ENCODE results near the gene CD9. TPM values are rescaled to one million over a fixed set of nuclear protein-coding genes. Genes with fewer than 3 reads are reported as not detected.

CD9 gene, protein sequence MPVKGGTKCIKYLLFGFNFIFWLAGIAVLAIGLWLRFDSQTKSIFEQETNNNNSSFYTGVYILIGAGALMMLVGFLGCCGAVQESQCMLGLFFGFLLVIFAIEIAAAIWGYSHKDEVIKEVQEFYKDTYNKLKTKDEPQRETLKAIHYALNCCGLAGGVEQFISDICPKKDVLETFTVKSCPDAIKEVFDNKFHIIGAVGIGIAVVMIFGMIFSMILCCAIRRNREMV
- total RNA-seq: 100 to 1,000 TPM in 2 of 4 donors, 10 to 100 TPM in 2; 48.6 to 337 (median 129) TPM

DNA sequence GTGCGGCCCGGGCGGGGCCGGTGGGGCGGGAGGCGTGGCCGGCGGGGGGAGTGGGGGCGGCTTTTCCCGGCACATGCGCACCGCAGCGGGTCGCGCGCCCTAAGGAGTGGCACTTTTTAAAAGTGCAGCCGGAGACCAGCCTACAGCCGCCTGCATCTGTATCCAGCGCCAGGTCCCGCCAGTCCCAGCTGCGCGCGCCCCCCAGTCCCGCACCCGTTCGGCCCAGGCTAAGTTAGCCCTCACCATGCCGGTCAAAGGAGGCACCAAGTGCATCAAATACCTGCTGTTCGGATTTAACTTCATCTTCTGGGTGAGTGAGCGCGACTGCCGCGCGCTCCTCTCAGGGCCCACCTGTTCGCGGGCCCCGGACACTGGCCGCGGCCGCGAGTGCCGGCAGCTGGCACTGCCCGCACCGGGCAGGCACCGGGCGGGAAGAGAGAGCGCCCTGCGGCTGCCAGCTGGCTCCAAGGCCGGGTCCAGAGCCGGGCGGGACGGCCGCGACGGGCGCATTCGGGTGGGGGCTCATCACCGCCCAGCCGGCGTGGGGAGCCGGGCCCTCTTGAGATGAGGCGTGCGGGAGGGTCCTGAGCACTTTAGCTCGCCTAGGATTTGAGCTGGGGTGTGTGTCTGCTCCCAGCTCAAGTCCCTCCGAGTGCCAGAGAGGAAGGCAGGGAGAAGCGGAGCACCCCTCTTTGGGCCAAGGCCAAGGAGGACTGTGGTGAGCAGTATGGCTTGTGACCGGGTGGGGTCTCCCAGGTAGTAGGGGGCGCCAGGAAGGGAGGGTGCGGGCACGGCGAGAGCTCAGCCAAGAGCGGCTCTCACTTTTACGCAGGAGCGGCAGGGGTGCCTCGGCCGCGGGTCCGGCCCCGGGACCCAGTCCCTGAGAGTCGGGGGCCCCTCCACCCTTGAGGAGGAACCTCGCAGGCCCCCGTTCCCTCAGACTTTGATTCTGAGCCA is at the start of gene CD9:
CD9 (plus strand) TSS at position 145 of the 957 bp plus-strand sequence; CDS start at position 245, 100 bp downstream.
- TF ChIP-seq, protein P1, sequence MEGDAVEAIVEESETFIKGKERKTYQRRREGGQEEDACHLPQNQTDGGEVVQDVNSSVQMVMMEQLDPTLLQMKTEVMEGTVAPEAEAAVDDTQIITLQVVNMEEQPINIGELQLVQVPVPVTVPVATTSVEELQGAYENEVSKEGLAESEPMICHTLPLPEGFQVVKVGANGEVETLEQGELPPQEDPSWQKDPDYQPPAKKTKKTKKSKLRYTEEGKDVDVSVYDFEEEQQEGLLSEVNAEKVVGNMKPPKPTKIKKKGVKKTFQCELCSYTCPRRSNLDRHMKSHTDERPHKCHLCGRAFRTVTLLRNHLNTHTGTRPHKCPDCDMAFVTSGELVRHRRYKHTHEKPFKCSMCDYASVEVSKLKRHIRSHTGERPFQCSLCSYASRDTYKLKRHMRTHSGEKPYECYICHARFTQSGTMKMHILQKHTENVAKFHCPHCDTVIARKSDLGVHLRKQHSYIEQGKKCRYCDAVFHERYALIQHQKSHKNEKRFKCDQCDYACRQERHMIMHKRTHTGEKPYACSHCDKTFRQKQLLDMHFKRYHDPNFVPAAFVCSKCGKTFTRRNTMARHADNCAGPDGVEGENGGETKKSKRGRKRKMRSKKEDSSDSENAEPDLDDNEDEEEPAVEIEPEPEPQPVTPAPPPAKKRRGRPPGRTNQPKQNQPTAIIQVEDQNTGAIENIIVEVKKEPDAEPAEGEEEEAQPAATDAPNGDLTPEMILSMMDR (IDR thresholded peaks at IDR 0.05; ENCODE audit: low read depth): no peak

DNA sequence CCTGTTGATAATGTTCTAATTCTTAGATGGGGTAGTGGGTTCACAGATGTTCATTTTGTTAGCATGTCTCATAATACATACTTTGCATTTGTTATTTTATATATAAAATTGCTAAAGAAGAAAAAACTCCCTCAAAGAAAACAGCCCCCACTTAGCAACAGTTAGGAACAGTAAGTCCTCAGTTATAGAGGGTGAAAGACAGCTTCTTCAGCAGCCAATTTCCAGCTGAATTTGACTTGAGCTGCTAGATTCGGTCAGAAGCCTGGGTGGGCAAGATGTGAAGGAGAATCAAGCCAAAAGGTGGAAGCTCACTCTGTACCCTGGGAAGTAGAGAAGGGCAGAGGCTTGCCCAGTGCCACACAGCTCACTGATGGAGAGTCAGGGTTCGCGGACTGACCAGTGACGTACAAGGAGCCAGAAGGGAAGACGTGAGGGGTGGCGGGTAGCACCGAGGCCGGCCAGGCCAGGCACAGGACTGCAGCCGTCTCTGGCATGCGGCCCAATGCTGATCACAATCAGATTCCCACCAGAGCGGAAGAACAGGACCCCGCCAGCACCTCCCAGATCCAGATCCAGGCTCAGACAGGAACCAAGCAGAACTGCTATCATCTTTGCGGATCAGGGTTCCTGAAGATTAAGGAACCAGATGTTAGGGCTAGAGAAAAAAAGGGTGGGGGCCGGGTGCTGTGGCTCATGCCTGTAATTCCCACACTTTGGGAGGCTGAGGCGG is 45.3 kb upstream of the CD9 start:
- TF ChIP-seq, protein P1 (IDR thresholded peaks at IDR 0.05; ENCODE audit: low read depth): no peak

DNA sequence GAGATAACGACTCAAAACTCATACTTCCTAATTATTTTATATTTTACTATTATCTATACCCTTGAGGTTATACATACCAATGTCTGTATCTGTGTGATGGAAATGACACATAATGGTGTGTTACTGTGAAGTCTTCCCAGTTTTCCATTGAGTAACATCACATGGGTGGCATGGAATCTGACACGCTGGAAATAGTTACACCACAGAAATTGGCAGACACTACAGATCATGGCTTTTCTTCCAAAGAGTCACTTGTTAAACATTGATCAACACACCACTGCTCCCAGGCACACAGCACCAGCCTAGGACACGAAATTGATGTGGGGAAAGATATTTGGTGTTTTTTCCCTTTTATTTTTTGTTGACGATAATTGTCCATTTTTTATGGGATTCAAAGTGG is 42.7 kb upstream of the CD9 start:
- TF ChIP-seq, protein P1 (IDR thresholded peaks at IDR 0.05; ENCODE audit: low read depth): no peak

DNA sequence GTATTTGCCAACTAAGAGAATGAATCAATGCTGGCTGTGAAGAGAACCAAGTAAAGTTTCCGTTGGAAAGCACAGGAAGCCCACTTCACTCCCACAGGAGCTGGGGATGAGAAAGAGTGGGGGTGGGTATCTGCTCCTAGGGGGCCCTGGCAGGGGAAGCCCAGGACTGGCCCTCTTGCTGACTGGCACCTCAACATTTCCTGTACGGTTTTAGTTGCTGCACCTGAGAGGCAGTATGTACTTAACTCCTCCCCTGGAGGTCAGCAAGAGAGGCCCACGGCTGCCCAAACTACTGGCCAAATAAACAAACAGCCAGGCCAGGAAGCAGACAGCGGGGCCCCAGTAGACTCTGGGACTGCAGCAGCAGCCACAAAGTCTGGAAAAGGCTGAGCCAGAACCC is 41.9 kb upstream of the CD9 start:
- TF ChIP-seq, protein P1 (IDR thresholded peaks at IDR 0.05; ENCODE audit: low read depth): no peak

DNA sequence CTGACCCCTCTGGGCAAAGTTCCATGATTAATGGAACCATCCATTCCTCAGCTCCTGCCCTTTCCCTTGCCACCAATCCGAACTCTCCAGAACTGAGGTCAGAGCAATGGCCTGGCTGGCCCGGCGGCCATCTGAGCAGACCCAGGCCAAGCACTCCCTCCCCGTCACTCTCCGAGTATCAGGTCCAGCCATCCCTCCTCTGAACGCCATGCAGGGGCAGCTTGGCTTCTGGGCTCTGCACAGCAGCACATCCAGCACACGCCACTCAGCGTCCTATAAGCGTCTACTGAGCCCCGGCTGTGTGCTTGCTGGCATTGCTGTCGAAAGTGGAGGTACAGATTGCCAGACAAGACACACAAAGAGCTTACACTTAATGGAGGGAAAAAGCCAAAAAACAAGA is 41.5 kb upstream of the CD9 start:
- TF ChIP-seq, protein P1 (IDR thresholded peaks at IDR 0.05; ENCODE audit: low read depth): no peak

DNA sequence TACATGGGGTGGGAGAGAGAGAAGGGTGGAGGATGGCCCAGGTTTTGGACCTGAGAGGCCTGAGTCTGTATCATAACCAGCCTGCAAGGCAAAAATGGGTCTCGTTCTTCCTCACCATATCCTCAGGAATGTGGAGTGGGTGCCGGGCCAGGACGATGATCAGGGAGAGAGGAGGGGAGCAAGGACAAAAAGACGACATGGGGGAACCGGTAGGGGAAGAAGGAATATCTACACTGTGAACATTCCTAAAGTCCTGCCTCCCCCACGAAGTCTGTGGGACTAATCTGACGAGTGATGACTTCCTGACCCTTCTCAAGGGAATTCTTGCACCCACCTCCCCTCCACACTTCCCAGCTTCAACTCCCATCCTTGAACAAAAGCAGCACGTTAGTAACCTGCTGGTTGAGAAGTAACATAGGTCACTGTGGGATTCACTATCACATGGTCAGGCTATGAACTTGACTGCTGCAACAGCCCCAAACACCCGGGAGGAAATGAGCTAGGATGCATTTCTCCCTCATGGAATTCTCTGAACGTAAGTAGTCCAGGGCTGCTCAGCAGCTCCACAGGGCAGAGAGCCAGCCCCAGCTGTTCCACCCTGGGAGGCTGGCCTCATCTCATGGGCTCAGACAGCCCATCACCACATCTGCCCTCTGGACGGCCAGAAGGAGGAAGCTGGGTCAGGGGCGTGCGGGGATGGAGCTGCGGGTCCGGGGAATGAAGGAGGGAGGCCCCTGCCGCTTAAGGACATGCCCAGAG is 38.9 kb upstream of the CD9 start:
- TF ChIP-seq, protein P1 (IDR thresholded peaks at IDR 0.05; ENCODE audit: low read depth): no peak

All from subcutaneous adipose tissue (tissue), 4 donors.